22Rv1 (cell line): ENCODE measurements around the gene C1orf74.

ENCODE experiments used
- ZFX ChIP-seq: fragments of 450-650 bp; IDR thresholded peaks from 2 replicates; pipeline ENCODE4 v1.6.1; 2017; ENCODE audit warnings: antibody characterized with exemption, borderline replicate concordance
- TF ChIP-seq, protein P1 (sequence below): fragments of 450-650 bp; IDR thresholded peaks from 2 replicates; pipeline ENCODE4 v1.5.1; 2017; ENCODE audit warnings: mild to moderate bottlenecking

GRCh38 chr1:209772126-209772525 lies 12.2 kb downstream of the C1orf74 start:
- TF ChIP-seq, protein P1, sequence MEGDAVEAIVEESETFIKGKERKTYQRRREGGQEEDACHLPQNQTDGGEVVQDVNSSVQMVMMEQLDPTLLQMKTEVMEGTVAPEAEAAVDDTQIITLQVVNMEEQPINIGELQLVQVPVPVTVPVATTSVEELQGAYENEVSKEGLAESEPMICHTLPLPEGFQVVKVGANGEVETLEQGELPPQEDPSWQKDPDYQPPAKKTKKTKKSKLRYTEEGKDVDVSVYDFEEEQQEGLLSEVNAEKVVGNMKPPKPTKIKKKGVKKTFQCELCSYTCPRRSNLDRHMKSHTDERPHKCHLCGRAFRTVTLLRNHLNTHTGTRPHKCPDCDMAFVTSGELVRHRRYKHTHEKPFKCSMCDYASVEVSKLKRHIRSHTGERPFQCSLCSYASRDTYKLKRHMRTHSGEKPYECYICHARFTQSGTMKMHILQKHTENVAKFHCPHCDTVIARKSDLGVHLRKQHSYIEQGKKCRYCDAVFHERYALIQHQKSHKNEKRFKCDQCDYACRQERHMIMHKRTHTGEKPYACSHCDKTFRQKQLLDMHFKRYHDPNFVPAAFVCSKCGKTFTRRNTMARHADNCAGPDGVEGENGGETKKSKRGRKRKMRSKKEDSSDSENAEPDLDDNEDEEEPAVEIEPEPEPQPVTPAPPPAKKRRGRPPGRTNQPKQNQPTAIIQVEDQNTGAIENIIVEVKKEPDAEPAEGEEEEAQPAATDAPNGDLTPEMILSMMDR = no peak
- TF ChIP-seq ZFX = no peak
